A673 (cell line): ENCODE data around the gene ASB18. TPM values are rescaled to one million over a fixed set of nuclear protein-coding genes. Genes with fewer than 3 reads are reported as not detected.

Experiments
- BruUV-seq: library from RNA; stranded (reverse); fragments of 400-500 nt; replicated peaks from 2 replicates; lab custom pipeline; 2021; lab: Mats Ljungman, UMichigan
- CTCF ChIA-PET: fragments of 300-600 bp; sonication (Branson Sonifier 250); formaldehyde crosslinking; loops from one replicate; lab custom pipeline; 2022; ENCODE audit warnings: antibody characterized with exemption; lab: Charles Lee
- POLR2A ChIA-PET: fragments of 300-600 bp; sonication (Branson Sonifier 250); formaldehyde crosslinking; loops from one replicate; lab custom pipeline; 2022; ENCODE audit warnings: antibody characterized with exemption; ENCODE audit not compliant: low non-redundant PET; lab: Charles Lee
- DNase-seq: peaks from one replicate; pipeline ENCODE4 v3.0.0-alpha.2; 2015; ENCODE audit warnings: low spot score
- H3K27ac ChIP-seq: fragments of 200-600 bp; sonication (generic); 2 replicates; pipeline ENCODE4 v1.5.1; 2016; ENCODE audit warnings: mixed run types, low read depth, mild to moderate bottlenecking, mixed read lengths, antibody characterized with exemption, low read length; ENCODE audit not compliant: poor library complexity, severe bottlenecking
- H3K27me3 ChIP-seq: fragments of 200-600 bp; sonication (generic); replicated peaks from 2 replicates; pipeline ENCODE4 v1.6.1; 2017; ENCODE audit warnings: mixed run types, low read depth, mild to moderate bottlenecking, mixed read lengths, antibody characterized with exemption, low read length; ENCODE audit not compliant: insufficient read depth, poor library complexity
- H3K36me3 ChIP-seq: fragments of 200-600 bp; sonication (generic); 2 replicates; pipeline ENCODE4 v1.6.1; 2016; ENCODE audit warnings: mixed run types, mild to moderate bottlenecking, mixed read lengths, antibody characterized with exemption, low read length; ENCODE audit not compliant: insufficient read depth, poor library complexity, severe bottlenecking
- H3K4me1 ChIP-seq: fragments of 200-600 bp; sonication (generic); 2 replicates; pipeline ENCODE4 v1.6.1; 2017; ENCODE audit warnings: mixed run types, mild to moderate bottlenecking, mixed read lengths, antibody characterized with exemption, low read length; ENCODE audit not compliant: insufficient read depth, poor library complexity, severe bottlenecking
- H3K4me3 ChIP-seq: fragments of 200-600 bp; sonication (generic); 2 replicates; pipeline ENCODE4 v1.5.1; 2016; ENCODE audit warnings: low read depth, mixed run types, mild to moderate bottlenecking, mixed read lengths, low read length; ENCODE audit not compliant: poor library complexity, severe bottlenecking
- H3K9me3 ChIP-seq: fragments of 200-600 bp; sonication (generic); 2 replicates; pipeline ENCODE4 v1.6.1; 2016; ENCODE audit warnings: mixed run types, low read depth, mild to moderate bottlenecking, mixed read lengths, antibody characterized with exemption, low read length; ENCODE audit not compliant: poor library complexity, severe bottlenecking
- CTCF ChIP-seq: fragments of 300-800, 200-600 bp; sonication (generic); conservative IDR thresholded peaks from 2 replicates; pipeline ENCODE4 v1.5.1; 2017; ENCODE audit warnings: low read depth, mild to moderate bottlenecking, antibody characterized with exemption, low read length, moderate library complexity, mixed read lengths
- EZH2 ChIP-seq: fragments of 200-600 bp; sonication (generic); IDR thresholded peaks from 2 replicates; pipeline ENCODE4 v1.6.1; 2017; ENCODE audit warnings: borderline replicate concordance, low read depth, mild to moderate bottlenecking, mixed read lengths, antibody characterized with exemption, low read length; ENCODE audit not compliant: poor library complexity, severe bottlenecking
- intact Hi-C: fragments of 100-400 bp; cut with micrococcal nuclease; formaldehyde crosslinking; loops from one replicate; pipeline ENCODE4 v1.10.0; 2022; ENCODE audit not compliant: unreplicated experiment
- total RNA-seq: library from RNA; stranded (reverse); gene quantifications from 2 replicates; pipeline ENCODE4 v1.2.3, GENCODE V29; 2021

Gene ASB18
- total RNA-seq, 1 experiment from 2014 or later: not detected

GRCh38 chr2:236166796-236167296, 97.4 kb downstream of the ASB18 start:
- no TSS peak for BruUV-seq
- ChIA-PET POLR2A (no interaction called here), CTCF (interaction anchor here (1.0 kb wide), 1 partner anchor 11 kb away, joined by 3 read pairs; no protein-coding TSS in a partner anchor)
- TF ChIP-seq EZH2 (peak; percentile 39), CTCF (no peak)
- H3K4me1 ChIP-seq: peaks cover 25% of the 10 kb centered on the region
- no peak overlapping the region for H3K27ac ChIP-seq
- H3K36me3 ChIP-seq: no peaks in the 10 kb centered on the region
- H3K4me3 ChIP-seq: peak overlapping the region; percentile 37
- peaks cover 96% of the 10 kb centered on the region for H3K27me3 ChIP-seq
- no peaks in the 10 kb centered on the region for H3K9me3 ChIP-seq
- intact Hi-C loops: no loop called here
- DNase-seq: no peak

- no peak overlapping the region for H3K27ac ChIP-seq
Observed at GRCh38 chr2:236165842-236166795, 98.1 kb downstream of the ASB18 start.

More at GRCh38 chr2:236165842-236166795, 98.1 kb downstream of the ASB18 start:
- intact Hi-C loops: no loop called here
- BruUV-seq: no TSS peak
- H3K9me3 ChIP-seq: no peaks in the 10 kb centered on the region
- no peak for DNase-seq
- H3K4me1 ChIP-seq: peaks cover 18% of the 10 kb centered on the region
- no peaks in the 10 kb centered on the region for H3K36me3 ChIP-seq
- peaks cover 89% of the 10 kb centered on the region for H3K27me3 ChIP-seq
- ChIA-PET POLR2A (no interaction called here), CTCF (interaction anchor here (0.7 to 1.0 kb wide), 2 partner anchors 11 to 168 kb away, joined by 3 read pairs; no protein-coding TSS in a partner anchor)
- TF ChIP-seq EZH2 (peak; percentile 58), CTCF (no peak)
- H3K4me3 ChIP-seq: peak overlapping the region; percentile 37
